Effector memory CD8-positive, alpha-beta T cell (primary cell): ENCODE results near the gene HHIP.

Experiments
- ATAC-seq: fragments of 150-1000 bp; cut with Tn5 transposase; replicated peaks from 2 replicates; pipeline ENCODE4 v1.10.0; 2021; ENCODE audit warnings: mild to moderate bottlenecking, moderate library complexity
- DNase-seq, 3 experiments: peaks; one replicate each; pipeline ENCODE4 v3.0.0; 2021
- H3K27ac Mint-ChIP-seq, 2 donors: one replicate each; pipeline ENCODE4 v1.8.0; 2022; ENCODE audit warnings: mild to moderate bottlenecking in 2 of 2, mixed read lengths in 2 of 2, moderate library complexity in 2 of 2
- H3K27me3 Mint-ChIP-seq, 2 donors: one replicate each; pipeline ENCODE4 v1.8.0; 2022; ENCODE audit warnings: mixed read lengths in 2 of 2
- H3K36me3 Mint-ChIP-seq: one replicate; pipeline ENCODE4 v1.8.0; 2022; ENCODE audit warnings: mild to moderate bottlenecking, moderate library complexity, mixed read lengths; ENCODE audit not compliant: insufficient read depth
- H3K4me1 Mint-ChIP-seq, 2 donors: one replicate each; pipeline ENCODE4 v1.8.0; 2022; ENCODE audit warnings: low read depth in 2 of 2, mixed read lengths in 2 of 2
- H3K4me3 Mint-ChIP-seq, 2 donors: one replicate each; pipeline ENCODE4 v1.8.0; 2022; ENCODE audit warnings: mild to moderate bottlenecking in 2 of 2, mixed read lengths in 2 of 2, moderate library complexity in 2 of 2
- H3K9me3 Mint-ChIP-seq, 2 donors: one replicate each; pipeline ENCODE4 v1.8.0; 2022; ENCODE audit warnings: mixed read lengths in 2 of 2

The HHIP gene

DNA sequence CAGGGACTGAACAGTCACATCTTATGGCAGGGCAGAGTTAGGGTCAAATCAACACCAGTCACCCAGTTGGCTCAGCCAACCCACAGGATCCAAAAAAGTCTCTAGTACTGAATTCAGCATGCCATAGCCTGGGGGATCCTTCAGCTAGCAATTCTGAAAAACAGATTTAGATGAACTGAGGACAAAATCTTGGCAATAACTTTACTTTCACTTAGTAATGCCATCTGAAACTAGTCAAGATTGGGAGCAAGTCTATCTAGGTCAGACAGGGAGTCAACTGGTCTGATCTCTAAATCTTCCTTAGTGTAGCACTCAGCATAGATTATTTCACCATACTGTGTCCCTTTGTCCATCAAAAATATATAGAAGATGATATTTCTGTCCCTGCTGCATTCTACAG lies 76.0 kb downstream of the HHIP start:
- H3K9me3 Mint-ChIP-seq = no peaks in the 10 kb centered on the region
- no peak overlapping the region for H3K27ac Mint-ChIP-seq
- no peaks in the 10 kb centered on the region for H3K36me3 Mint-ChIP-seq

DNA sequence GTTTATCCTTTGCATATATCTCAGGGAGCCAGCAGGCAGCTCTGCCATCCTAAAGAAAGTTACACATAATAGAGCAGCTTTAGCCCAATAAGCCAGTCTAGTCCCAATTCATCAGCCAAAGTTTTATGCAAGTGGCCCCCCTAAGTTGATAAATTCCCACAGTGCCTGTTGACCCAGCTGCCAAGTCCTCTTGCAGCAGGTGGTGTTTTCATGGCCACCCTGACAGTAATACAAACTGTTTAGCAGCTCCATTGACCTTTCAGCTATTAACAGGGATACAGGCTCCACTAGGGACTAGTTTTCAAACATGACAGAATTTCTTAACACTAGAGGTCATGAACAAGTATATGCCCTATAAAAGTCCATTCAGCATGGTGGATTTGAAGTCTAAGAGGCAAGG lies 77.5 kb downstream of the HHIP start:
- Mint-ChIP-seq H3K27ac (no peak overlapping the region), H3K4me3 (no peak overlapping the region), H3K36me3 (no peaks in the 10 kb centered on the region), H3K4me1 (no peaks in the 10 kb centered on the region), H3K9me3 (no peaks in the 10 kb centered on the region), H3K27me3 (no peaks in the 10 kb centered on the region)
- DNase-seq (no peak), ATAC-seq (no peak)

More for the DNA sequence above, 76.0 kb downstream of the HHIP start:
- Mint-ChIP-seq H3K4me1 (no peaks in the 10 kb centered on the region), H3K4me3 (no peak overlapping the region), H3K27me3 (no peaks in the 10 kb centered on the region)
- no peak for DNase-seq
- no peak for ATAC-seq

DNA sequence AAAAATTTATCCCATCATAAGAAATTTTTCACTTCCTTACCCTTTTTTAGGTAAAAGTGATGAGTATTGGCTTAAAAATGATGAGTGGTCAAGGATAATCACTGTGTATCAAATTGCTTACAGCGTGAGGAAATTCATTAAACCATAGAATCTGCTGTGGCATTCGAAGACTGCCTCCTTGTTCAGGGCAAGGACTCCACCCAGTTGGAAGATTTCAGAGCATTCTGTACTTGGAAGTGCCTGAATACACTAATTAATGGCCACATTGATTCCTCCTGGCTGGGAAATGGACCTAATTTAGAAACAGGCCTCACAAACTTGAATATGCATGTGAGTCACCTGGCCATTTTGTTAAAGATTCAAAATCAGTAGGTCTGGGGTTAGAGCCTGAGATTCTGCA lies 83.2 kb downstream of the HHIP start:
- Mint-ChIP-seq H3K27me3 (no peaks in the 10 kb centered on the region), H3K4me1 (no peaks in the 10 kb centered on the region), H3K36me3 (no peaks in the 10 kb centered on the region), H3K4me3 (no peak overlapping the region), H3K9me3 (peaks cover 0 to 5% of the 10 kb centered on the region in 2 donors), H3K27ac (no peak overlapping the region)
- DNase-seq = no peak
- ATAC-seq = no peak

DNA sequence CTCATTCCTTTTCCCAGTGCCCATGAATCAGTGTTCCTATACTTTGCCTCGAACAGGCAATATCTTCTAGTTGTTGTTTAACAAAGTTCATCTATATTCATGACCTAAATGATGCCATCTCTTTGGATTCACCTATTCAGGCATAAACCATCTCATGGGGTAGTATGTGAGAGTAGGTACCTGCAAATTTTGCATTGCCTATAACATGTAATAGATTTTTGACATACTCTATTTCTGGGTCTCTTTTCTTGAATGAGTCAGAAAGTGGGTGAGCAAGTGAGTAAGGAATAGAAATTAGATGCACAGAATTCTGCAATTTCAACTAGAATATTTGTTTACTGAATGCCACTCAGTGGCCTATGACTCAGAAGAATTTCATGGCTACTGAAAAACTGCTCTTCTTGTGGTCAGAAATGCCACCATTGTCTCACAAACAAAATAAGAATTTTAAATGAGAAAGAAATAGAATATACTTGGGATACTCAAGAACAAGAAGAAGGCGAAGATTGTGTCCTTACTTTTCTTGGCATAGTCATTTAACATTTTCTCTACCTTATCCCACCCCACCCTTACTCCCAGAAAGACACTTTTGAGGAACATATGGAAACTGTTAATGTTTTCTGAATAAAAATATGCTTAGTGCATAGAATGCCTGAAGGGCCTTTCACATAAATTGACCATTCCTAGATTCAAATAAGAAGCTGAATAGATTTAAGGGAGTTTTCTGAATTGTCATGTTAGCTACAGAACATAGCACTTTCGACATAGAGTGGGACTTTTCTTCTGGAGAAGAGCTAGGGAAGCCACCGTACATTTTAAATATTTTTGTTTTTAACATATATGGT lies 86.8 kb downstream of the HHIP start:
- ATAC-seq (no peak), DNase-seq (no peak)
- H3K27me3 Mint-ChIP-seq = no peaks in the 10 kb centered on the region
- peaks cover 0 to 5% of the 10 kb centered on the region in 2 donors for H3K9me3 Mint-ChIP-seq
- H3K27ac Mint-ChIP-seq = no peak overlapping the region
- no peak overlapping the region for H3K4me3 Mint-ChIP-seq
- no peaks in the 10 kb centered on the region for H3K36me3 Mint-ChIP-seq
- H3K4me1 Mint-ChIP-seq = no peaks in the 10 kb centered on the region

DNA sequence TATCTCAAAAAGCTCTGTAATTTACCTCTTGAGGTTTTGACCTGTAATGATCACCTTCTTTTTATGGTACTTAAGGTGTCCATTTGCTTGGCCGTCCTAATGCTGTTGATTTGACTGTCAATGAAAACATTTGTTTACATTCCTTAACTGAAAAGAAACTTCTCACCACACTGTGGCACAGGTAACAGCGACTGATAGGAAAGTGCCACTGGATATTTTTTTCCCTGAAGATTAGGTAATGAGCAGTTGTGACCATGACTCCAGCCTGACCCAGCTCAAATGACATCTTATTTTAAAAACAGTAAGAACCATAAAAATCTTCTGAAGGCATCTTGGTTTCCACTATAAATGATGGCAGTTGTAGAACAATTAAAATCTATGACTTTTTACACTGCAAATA lies 87.6 kb downstream of the HHIP start:
- H3K4me3 Mint-ChIP-seq = no peak overlapping the region
- H3K36me3 Mint-ChIP-seq = no peaks in the 10 kb centered on the region
- no peak for DNase-seq

DNA sequence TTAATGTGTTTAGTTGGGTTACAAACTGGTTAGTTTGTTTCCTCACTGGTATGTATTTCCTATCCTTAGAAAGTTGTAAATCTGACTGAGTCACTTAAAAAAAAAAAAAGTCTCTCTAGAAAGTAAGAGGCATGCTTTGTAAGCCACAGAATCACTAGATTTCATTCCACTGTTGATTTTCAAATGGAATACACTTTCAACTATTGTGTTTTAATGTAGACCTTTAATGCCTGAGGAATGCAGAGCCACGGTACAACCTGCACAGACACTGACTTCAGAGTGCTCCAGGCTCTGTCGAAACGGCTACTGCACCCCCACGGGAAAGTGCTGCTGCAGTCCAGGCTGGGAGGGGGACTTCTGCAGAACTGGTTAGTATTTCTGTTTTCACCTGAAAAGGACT lies 88.6 kb downstream of the HHIP start:
- H3K27ac Mint-ChIP-seq = no peak overlapping the region
- no peaks in the 10 kb centered on the region for H3K27me3 Mint-ChIP-seq
- no peaks in the 10 kb centered on the region for H3K4me1 Mint-ChIP-seq
- H3K4me3 Mint-ChIP-seq = no peak overlapping the region
- ATAC-seq (no peak), DNase-seq (no peak)
- no peaks in the 10 kb centered on the region for H3K36me3 Mint-ChIP-seq
- peaks cover 0 to 2% of the 10 kb centered on the region in 2 donors for H3K9me3 Mint-ChIP-seq

More for the DNA sequence above, 87.6 kb downstream of the HHIP start:
- no peak for ATAC-seq
- Mint-ChIP-seq H3K9me3 (peaks cover 0 to 5% of the 10 kb centered on the region in 2 donors), H3K27ac (no peak overlapping the region), H3K4me1 (no peaks in the 10 kb centered on the region), H3K27me3 (no peaks in the 10 kb centered on the region)

DNA sequence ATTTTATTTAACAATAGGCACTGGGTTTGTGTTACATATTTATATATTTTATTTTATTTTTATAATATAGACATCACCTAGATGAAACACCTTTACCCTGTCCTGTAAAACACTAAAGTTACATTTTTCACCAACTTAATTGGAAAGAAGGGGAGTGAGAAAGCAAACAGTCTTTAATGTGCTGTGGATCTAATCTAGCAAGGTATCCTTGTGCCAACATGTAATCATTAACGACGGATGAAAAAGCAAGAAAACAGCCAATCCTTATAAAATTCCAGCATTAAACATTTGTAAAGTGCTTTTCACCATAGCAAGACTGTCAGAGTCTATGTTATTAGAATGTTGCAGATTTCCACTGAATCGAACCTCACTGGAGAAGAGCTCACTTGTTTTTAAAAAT lies 92.7 kb downstream of the HHIP start:
- Mint-ChIP-seq H3K27ac (no peak overlapping the region), H3K4me3 (no peak overlapping the region), H3K36me3 (no peaks in the 10 kb centered on the region), H3K4me1 (no peaks in the 10 kb centered on the region), H3K9me3 (no peaks in the 10 kb centered on the region), H3K27me3 (no peaks in the 10 kb centered on the region)
- no peak for ATAC-seq
- DNase-seq = no peak

DNA sequence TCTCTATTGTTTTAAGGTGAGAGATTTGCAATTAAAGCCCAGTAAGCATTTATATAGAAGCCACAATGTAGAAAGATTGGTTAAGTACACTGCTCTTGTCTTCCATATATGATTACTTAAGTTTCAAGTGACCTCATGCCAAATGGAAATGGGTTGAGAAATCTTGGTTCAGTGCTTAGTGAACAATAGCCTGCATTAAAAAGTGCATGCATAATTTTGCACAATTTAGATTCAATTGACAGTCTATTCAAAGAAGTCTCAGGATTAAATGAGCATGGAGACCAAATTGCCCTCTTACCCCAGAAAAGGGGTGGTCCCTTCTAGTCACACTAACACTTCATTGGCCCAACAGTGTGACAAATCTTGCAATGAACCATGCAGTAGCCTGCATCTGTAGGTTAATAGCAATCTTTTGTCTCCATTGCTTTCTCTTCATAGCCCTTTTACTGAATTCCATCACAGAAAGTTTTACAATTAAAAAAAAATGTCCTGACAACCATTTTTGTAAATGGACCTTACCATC lies 93.6 kb downstream of the HHIP start:
- Mint-ChIP-seq H3K36me3 (no peaks in the 10 kb centered on the region), H3K9me3 (no peaks in the 10 kb centered on the region), H3K4me1 (no peaks in the 10 kb centered on the region), H3K27me3 (no peaks in the 10 kb centered on the region), H3K27ac (no peak overlapping the region), H3K4me3 (no peak overlapping the region)
- DNase-seq (no peak), ATAC-seq (no peak)

DNA sequence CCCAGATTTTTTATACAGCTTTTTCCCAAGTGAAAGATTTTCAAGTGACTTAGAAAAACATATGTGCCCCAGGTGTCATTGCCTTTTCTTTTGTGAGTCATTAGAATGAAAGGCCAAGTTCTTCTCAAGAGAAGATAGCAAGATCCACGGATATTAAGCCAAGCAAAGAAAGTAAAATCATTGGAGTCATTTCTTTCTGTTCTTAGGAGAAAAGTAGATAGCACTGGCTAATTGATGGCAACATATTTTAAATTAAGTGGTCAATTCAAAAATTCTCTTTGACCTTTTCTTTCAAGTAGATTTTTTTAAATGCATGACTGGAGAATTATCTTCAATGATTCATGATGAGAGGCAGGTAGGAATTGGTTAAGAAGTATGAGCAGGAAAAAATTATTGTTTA lies 94.4 kb downstream of the HHIP start:
- Mint-ChIP-seq H3K4me1 (no peaks in the 10 kb centered on the region), H3K27ac (no peak overlapping the region), H3K9me3 (no peaks in the 10 kb centered on the region), H3K36me3 (no peaks in the 10 kb centered on the region), H3K4me3 (no peak overlapping the region), H3K27me3 (no peaks in the 10 kb centered on the region)
- ATAC-seq (no peak), DNase-seq (no peak)

DNA sequence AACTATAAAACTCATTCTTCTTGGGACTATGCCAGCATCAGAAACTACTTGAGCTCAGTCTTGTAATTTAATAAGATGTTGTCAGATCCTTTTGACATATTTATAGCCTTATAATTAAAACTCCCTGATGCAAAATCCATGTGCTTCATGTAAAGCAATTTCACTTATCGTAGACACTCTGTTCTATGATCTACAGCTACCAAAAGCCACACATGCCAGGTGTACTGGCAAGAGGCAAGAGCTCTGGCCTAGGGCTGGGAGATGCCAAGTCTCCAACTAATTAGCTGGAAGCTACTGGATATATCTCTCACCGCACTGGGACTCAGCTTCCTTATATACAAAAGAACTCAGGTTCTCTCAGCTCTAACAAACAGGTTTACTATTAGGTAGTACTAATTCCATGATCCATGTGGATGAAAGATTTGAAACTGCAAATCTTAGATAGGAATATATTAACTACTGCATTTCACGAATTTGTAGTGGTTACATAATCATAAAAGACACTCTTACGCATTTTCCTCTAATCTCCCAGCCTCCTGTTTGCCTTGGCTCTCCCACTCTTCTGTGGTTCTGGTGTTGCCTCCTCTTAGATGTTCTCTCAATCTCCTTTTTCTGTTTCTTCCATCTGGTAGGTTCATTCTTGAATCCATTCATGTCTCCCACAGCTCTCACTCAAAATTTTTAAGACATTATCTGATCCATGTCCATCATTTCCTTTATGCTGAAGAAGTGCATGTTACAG lies 103.0 kb downstream of the HHIP start:
- Mint-ChIP-seq H3K36me3 (no peaks in the 10 kb centered on the region), H3K27ac (no peak overlapping the region), H3K4me1 (no peaks in the 10 kb centered on the region), H3K4me3 (no peak overlapping the region), H3K27me3 (no peaks in the 10 kb centered on the region), H3K9me3 (peaks cover 0 to 3% of the 10 kb centered on the region in 2 donors)
- DNase-seq (no peak), ATAC-seq (no peak)

DNA sequence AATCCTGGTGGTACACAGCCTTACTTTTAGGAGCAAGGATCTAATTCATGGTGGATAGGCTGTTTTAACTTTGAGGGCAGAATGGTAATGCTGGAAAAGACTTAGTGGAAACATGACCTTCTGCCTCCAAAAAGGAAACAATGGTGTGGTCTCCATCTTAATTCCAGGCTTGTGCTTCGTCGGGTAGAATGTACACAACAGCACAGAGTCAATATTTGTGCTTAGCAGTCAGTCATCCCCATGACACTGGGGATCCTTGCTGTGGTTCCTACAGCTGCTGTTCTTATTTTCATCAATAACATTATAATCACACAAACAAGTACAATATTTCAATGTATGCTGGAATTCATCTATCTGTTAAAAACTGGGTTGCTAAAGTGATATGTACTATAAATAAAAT lies 104.4 kb downstream of the HHIP start:
- Mint-ChIP-seq H3K36me3 (no peaks in the 10 kb centered on the region), H3K9me3 (peaks cover 0 to 3% of the 10 kb centered on the region in 2 donors), H3K4me3 (no peak overlapping the region), H3K27ac (no peak overlapping the region), H3K4me1 (no peaks in the 10 kb centered on the region), H3K27me3 (no peaks in the 10 kb centered on the region)
- DNase-seq (no peak), ATAC-seq (no peak)

DNA sequence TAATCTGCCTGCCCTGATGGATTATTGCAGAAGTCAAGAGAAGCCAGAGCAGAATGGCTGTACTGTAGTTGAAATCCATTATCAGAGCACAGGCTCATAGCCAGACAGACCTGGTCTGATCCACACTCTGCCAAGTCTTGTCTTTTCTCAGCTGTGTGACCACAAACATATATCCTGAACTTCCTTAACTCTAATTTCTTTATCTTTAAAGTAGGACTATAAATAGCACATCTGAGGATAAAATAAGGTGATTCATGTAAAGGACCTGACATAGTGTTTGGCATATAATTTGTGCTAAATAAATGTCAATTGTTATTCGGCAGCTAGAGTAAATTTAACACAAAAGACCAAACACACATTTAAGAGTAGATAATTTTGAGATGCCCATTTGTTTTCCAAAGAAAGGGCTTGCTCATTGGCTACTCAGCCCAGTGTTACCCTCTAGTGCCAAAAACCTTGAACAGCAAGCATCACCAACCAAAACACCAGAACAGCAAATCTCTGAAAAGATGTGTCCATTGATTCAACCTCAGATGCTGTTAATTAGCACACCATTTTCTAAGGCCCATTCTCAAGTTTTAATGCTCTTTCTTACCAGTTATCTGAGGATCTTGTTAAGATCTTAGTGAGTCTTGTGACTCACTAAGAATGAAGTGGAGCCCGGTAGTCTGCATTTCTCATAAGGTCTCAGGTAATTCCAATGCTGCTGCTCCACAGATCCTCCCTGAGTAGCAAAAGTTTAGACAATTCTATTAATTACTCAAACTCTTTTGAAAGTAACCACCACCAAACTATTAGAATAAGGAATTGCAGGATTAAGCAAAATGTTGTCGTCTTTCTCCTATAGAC lies 108.8 kb downstream of the HHIP start:
- Mint-ChIP-seq H3K36me3 (no peaks in the 10 kb centered on the region), H3K27me3 (no peaks in the 10 kb centered on the region), H3K4me3 (no peak overlapping the region), H3K9me3 (peaks cover 0 to 2% of the 10 kb centered on the region in 2 donors), H3K27ac (no peak overlapping the region), H3K4me1 (no peaks in the 10 kb centered on the region)
- ATAC-seq = no peak
- DNase-seq = no peak

DNA sequence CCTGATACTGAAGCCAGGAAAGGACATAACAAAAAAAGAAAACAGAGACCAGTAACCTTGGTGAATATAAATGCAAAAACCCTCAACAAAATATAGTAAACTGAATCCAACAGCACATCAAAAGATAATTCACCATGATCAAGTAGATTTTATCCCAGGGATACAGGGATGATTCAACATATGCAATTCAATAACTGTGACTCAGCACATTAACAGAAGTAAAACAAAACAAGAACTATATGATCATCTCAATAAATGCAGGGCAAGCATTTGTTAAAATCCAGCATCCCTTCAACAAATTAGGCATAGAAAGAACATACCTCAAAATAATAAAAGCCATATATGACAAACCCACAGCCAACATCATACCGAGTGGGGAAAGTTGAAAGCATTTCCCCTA lies 112.0 kb downstream of the HHIP start:
- Mint-ChIP-seq H3K36me3 (no peaks in the 10 kb centered on the region), H3K4me3 (no peak overlapping the region), H3K27me3 (no peaks in the 10 kb centered on the region), H3K27ac (no peak overlapping the region), H3K4me1 (no peaks in the 10 kb centered on the region), H3K9me3 (peaks cover 2 to 18% of the 10 kb centered on the region in 2 donors)
- no peak for DNase-seq
- ATAC-seq = no peak
